ENCODE results near the gene KIAA0825. TPM values are rescaled to one million over a fixed set of nuclear protein-coding genes. Genes with fewer than 3 reads are reported as not detected.

The KIAA0825 gene
- polyA plus RNA-seq, 3 donors, result 0.56 to 1.3 (median 0.89) TPM

DNA sequence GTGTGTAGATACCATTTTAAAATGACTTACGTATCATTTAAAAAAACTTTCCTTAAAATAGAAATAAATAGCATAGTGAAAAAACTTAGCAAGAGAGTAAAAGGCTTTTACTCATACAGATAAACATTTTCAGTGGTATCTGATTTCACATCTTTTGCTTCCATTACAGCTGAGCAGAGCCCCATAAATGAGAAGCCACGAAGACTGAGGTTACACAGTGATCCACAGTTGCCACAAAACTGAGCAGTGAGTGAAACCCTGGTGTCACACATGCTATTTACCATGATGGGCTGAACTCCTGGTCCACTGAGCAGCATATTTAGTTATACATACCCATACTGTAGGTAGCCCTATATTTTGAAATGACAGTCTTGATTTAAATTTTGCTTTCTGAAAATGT is 401.2 kb downstream of the KIAA0825 start:
- Histone ChIP-seq H3K27me3 (ENCODE audit: control insufficient read depth in 2 of 2, insufficient read depth in 2 of 2, low read length in 2 of 2) (no peaks in the 10 kb centered on the region), H2AFZ (ENCODE audit: insufficient read depth, low read depth, low read length, poor library complexity, severe bottlenecking) (no peak overlapping the region), H3K79me2 (ENCODE audit: insufficient read depth, low read length) (no peaks in the 10 kb centered on the region), H3K4me3 (replicated peaks in 1 of 3; ENCODE audit: low read depth in 2 of 3, low read length in 3 of 3) (no peak overlapping the region), H3K4me1 (ENCODE audit: control insufficient read depth in 1 of 2, insufficient read depth in 2 of 2, low read length in 2 of 2) (no peaks in the 10 kb centered on the region), H4K20me1 (ENCODE audit: insufficient read depth, low read length) (no peaks in the 10 kb centered on the region), H3K4me2 (replicated peaks; ENCODE audit: extremely low read depth, low read length, poor library complexity, severe bottlenecking) (no peak overlapping the region), H3K9me3 (replicated peaks in 1 of 2; ENCODE audit: control insufficient read depth in 1 of 2, insufficient read depth in 1 of 2, low read length in 2 of 2) (no peaks in the 10 kb centered on the region), H3K27ac (ENCODE audit: low read depth in 1 of 2, low read length in 2 of 2) (no peak overlapping the region), H3K36me3 (replicated peaks in 1 of 2; ENCODE audit: control insufficient read depth in 1 of 2, insufficient read depth in 2 of 2, low read length in 2 of 2) (no peaks in the 10 kb centered on the region), H3K9ac (ENCODE audit: insufficient read depth, low read length, poor library complexity, severe bottlenecking) (no peak overlapping the region)
- intact Hi-C loops (cut with micrococcal nuclease), result no loop called here
- Mint-ChIP-seq H3K27ac (no peak overlapping the region), H3K9me3 (peaks cover 0 to 6% (median 0%) of the 10 kb centered on the region in 7 donors), H3K4me3 (no peak overlapping the region), H3K36me3 (no peaks in the 10 kb centered on the region), H3K27me3 (ENCODE audit: low read depth in 3 of 3) (no peaks in the 10 kb centered on the region), H3K4me1 (no peaks in the 10 kb centered on the region)
- TF ChIP-seq, protein P1, sequence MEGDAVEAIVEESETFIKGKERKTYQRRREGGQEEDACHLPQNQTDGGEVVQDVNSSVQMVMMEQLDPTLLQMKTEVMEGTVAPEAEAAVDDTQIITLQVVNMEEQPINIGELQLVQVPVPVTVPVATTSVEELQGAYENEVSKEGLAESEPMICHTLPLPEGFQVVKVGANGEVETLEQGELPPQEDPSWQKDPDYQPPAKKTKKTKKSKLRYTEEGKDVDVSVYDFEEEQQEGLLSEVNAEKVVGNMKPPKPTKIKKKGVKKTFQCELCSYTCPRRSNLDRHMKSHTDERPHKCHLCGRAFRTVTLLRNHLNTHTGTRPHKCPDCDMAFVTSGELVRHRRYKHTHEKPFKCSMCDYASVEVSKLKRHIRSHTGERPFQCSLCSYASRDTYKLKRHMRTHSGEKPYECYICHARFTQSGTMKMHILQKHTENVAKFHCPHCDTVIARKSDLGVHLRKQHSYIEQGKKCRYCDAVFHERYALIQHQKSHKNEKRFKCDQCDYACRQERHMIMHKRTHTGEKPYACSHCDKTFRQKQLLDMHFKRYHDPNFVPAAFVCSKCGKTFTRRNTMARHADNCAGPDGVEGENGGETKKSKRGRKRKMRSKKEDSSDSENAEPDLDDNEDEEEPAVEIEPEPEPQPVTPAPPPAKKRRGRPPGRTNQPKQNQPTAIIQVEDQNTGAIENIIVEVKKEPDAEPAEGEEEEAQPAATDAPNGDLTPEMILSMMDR (IDR thresholded peaks at IDR 0.05), result no peak
- no peak for DNase-seq
- whole genome bisulfite sequencing (ENCODE audit: insufficient coverage), result 88% methylated on average over 1 of the region's 2 CpGs

DNA sequence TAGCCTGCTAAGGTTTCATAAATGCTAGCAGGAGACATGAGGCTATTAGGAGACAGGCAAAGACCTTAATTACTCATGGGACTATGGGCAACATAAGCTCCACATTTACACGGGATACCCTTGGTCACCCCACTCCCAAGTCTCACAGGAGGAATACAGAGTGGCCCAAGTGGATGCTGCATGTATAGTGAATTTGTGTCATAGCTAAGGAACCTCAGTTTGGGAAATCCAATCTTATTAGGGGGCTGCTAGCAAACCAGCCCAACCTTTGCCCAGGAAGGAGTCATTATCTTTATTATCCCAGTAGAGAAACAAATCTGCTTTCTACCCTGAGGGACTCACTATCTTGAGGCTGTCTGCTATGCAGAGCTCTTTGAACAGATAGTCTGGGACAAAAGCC is 405.9 kb downstream of the KIAA0825 start:
- Histone ChIP-seq H3K4me1 (ENCODE audit: control insufficient read depth in 1 of 2, insufficient read depth in 2 of 2, low read length in 2 of 2) (no peaks in the 10 kb centered on the region), H3K27me3 (ENCODE audit: control insufficient read depth in 2 of 2, insufficient read depth in 2 of 2, low read length in 2 of 2) (no peaks in the 10 kb centered on the region), H3K36me3 (replicated peaks in 1 of 2; ENCODE audit: control insufficient read depth in 1 of 2, insufficient read depth in 2 of 2, low read length in 2 of 2) (no peaks in the 10 kb centered on the region), H3K4me2 (replicated peaks; ENCODE audit: extremely low read depth, low read length, poor library complexity, severe bottlenecking) (no peak overlapping the region), H3K27ac (ENCODE audit: low read depth in 1 of 2, low read length in 2 of 2) (no peak overlapping the region), H4K20me1 (ENCODE audit: insufficient read depth, low read length) (no peaks in the 10 kb centered on the region), H3K9ac (ENCODE audit: insufficient read depth, low read length, poor library complexity, severe bottlenecking) (no peak overlapping the region), H2AFZ (ENCODE audit: insufficient read depth, low read depth, low read length, poor library complexity, severe bottlenecking) (no peak overlapping the region), H3K9me3 (replicated peaks in 1 of 2; ENCODE audit: control insufficient read depth in 1 of 2, insufficient read depth in 1 of 2, low read length in 2 of 2) (no peaks in the 10 kb centered on the region), H3K4me3 (replicated peaks in 1 of 3; ENCODE audit: low read depth in 2 of 3, low read length in 3 of 3) (no peak overlapping the region), H3K79me2 (ENCODE audit: insufficient read depth, low read length) (no peaks in the 10 kb centered on the region)
- intact Hi-C loops (cut with micrococcal nuclease), result no loop called here
- no peaks in the 10 kb centered on the region for H3K4me1 Mint-ChIP-seq
- TF ChIP-seq, protein P1 (IDR thresholded peaks at IDR 0.05), result no peak
- no peak overlapping the region for H3K4me3 Mint-ChIP-seq
- peaks cover 0 to 2% (median 0%) of the 10 kb centered on the region in 3 donors for H3K27me3 Mint-ChIP-seq (ENCODE audit: low read depth in 3 of 3)
- no CpG with 5 or more reads among the region's 1 CpG for WGBS (ENCODE audit: insufficient coverage)
- no peaks in the 10 kb centered on the region for H3K36me3 Mint-ChIP-seq
- no peak overlapping the region for H3K27ac Mint-ChIP-seq
- DNase-seq, result no peak
- peaks cover 0 to 4% (median 0%) of the 10 kb centered on the region in 7 donors for H3K9me3 Mint-ChIP-seq

Data from CD14-positive monocyte (primary cell).